HL-60/S4 treated with phorbol 12-myristate 13-acetate at 8.2 ng/mL for 4 days and 3 days (cell line): ENCODE measurements around the gene MRC1.
"Not testable (repeated sequence)": the region's sequence is repeated elsewhere in the genome, so short reads cannot be mapped to it uniquely, and the experiment has no call there.

ENCODE experiments used
- in situ Hi-C: fragments of 300-500 bp; cut with MboI; formaldehyde crosslinking; loops from 2 replicates; pipeline ENCODE4 v1.15.0; 2022; ENCODE audit warnings: low sequenced_read_pairs

Gene MRC1

DNA sequence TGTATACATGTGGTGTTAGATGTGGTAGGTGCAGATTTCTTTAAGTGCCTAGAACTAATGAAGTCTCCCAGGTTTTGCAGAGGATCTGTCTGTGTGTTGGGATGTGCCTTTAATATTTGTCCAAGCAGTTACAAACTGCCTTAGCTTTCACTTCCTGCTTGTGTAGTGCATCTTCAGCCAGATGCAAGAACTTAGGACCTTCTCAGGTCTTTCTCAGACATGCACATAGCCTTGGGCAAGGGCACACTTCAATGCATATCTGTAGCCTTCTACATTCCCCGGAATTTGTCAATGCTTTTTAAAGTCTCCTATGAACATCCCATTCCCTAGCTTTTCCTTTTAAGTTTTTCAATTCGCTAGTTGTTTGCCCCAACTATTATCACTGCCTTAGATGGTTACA, 95.4 kb downstream of the MRC1 start:
- in situ Hi-C loops: no loop called here

DNA sequence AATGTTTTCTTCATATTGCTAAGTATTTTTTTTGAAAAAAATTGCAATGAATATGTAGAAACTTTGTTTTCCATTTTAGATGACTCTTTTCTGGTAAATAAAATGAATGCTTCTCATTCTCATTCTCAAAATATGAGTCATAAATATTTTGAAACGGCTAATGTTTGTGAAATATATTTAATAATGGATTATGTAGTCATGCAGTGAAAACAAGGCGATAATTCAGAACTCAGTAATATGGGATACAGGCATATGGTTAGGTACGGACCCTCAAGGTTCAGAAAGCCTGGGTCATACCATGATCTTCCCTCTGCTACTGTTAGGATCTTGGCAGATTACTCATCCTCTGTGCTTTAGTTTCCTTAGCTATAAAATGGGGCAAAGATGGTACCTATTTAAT, 96.3 kb downstream of the MRC1 start:
- in situ Hi-C loops: no loop called here

- in situ Hi-C loops: no loop called here
Measured at GRCh38 chr10:17906002-17906401, 96.9 kb downstream of the MRC1 start.

- in situ Hi-C loops: no loop called here
Measured at GRCh38 chr10:17907641-17908040, 98.5 kb downstream of the MRC1 start.

DNA sequence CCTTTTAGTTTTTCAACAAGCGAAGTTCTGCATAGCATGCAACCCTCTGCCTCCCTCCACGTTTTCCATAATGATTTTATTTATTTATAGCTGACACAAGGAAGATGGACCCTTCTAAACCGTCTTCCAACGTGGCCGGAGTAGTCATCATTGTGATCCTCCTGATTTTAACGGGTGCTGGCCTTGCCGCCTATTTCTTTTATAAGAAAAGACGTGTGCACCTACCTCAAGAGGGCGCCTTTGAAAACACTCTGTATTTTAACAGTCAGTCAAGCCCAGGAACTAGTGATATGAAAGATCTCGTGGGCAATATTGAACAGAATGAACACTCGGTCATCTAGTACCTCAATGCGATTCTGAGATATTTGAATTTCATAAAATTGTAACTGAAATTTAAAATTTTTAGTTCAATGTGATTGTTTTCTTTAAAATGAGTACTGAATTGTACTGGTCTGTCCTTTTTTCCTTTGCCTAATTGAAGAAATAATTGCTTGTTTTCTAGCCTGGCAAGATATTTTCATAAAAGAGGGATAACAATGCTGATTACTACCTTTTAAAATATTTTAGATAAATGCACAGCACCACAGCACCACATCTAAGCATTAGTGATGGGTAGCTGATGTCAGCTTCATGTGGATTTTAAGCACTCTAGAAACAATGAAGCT, 101.1 kb downstream of the MRC1 start:
- in situ Hi-C loops: no loop called here

- in situ Hi-C loops: no loop called here
Measured at GRCh38 chr10:17912754-17913153, 103.6 kb downstream of the MRC1 start.

GRCh38 chr10:17913604-17914003, 104.5 kb downstream of the MRC1 start:
- in situ Hi-C loops: no loop called here

- in situ Hi-C loops: no loop called here
Measured at GRCh38 chr10:17914169-17915045, 105.3 kb downstream of the MRC1 start.

- in situ Hi-C loops: no loop called here
Measured at GRCh38 chr10:17915181-17915580, 106.0 kb downstream of the MRC1 start.

DNA sequence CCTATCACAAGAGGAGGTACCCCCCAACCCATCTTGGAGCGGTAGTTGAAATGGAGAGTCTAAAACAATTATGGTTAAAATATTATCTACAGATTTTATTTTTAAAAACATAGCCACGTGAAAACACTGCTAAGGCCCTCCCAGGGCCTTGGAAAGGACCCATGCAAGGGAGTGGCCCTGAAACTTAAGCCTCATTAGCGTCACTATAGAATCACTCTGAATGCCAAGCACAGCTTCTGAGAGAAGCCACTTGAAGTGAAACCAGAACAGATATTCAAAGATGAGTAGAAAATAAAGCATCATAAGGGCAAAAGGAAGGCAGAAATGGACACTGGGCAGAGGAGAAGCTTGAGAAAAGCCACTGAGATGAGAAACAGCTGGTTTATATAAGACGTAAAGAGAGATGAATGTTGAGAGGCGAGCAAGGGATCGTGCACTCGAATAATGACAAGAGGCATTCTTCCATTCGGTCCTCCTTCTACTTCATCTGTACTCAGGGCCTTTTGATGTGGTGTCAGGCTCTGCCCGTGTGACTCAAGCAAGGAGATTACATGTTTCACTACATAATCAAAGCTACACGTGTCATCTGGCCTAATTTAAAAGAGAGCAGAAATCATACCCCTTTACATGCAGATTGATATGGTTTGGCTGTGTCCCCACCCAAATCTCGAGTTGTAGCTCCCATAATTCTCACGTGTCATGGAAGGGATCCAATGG, 109.2 kb downstream of the MRC1 start:
- in situ Hi-C loops: no loop called here

GRCh38 chr10:17921378-17921777, 112.2 kb downstream of the MRC1 start:
- in situ Hi-C loops: no loop called here

- in situ Hi-C loops: no loop called here
Measured at GRCh38 chr10:17923728-17924127, 114.6 kb downstream of the MRC1 start.

DNA sequence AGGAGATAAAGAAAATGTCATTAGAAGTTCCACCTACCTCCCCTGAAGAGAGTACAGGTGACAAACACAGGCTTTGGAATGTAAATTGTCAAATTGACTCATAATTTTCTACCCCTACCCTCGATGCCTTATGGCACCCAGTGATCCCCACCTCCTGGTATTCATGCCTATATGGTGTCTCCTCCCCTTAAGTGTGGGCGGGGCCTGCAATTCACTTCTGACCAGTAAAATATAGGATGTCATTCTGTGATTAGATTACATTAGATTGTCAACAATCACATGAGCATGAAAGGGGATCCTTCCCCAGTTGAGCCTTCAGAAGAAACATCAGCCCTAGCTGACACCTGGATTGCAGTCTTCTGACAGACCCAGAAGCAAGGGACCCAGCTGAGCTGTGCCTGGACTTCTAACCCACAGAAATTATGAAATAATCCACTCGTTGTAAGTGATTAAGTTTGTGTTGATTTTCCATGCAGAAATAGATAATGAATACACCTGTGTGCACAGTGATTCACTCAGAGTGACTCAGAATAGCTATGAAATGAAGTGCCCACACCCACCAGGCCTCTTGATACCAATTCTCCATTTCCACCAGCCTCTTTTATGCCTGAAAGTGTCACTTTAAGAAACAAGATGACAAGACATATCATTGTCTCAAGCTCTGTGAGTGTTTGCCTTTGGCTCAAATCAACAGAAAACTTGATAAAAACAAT, 134.0 kb downstream of the MRC1 start:
- in situ Hi-C loops: no loop called here

GRCh38 chr10:17950269-17950668, 141.1 kb downstream of the MRC1 start:
- in situ Hi-C loops: not testable (repeated sequence)

- in situ Hi-C loops: no loop called here
Measured at GRCh38 chr10:17950726-17951125, 141.6 kb downstream of the MRC1 start.

DNA sequence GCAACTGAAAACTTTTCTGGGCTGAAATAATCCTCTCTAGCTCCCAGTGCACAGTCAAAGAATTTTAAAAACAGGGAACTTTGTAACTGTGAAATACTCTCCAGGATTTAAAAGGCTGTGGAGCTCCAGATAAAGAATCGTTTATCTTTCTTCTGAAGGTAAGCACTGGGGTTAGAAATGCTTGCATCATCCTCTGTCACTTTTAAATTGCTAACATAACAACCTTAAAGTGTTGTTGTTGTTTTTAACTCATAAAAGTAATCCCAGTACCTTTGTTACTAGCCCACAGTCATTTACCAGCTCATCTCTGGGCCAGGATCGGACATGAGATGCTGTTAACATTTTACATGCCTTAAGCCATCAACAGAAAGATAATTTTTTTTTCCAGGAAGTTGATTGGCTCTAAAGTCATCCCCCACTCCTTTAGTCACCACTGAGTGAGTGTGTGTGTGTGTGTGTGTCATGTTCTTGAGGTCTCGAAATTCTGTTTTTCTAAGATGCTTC, 142.8 kb downstream of the MRC1 start, which contains the start of gene SLC39A12:
Gene SLC39A12 (plus strand): TSS at position 51 of the 504 bp plus-strand sequence. CDS start 1,359 bp downstream, outside the sequence.
- in situ Hi-C loops: no loop called here

- in situ Hi-C loops: not testable (repeated sequence)
Measured at GRCh38 chr10:17954372-17954771, 145.2 kb downstream of the MRC1 start.

DNA sequence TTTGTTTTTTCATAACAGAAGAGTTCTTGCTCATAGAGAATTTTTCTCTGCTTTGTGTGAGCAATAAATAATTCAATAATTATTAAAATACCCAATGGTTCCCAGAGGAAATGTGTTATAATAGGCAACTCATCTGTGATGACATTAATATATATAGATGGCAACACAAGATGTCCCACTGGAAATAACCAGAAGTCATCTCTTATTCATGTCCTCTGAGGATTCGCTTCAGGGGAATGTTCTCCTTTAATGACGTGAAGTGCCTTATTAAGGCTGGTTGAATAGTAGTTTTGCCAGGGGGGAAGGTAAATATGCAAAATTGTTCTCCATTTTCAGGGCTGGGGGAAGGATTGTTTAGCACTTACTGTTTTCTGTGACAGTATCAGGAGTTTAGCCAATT, 145.7 kb downstream of the MRC1 start:
- in situ Hi-C loops: no loop called here

- in situ Hi-C loops: no loop called here
Measured at GRCh38 chr10:17958049-17958448, 148.9 kb downstream of the MRC1 start.

- in situ Hi-C loops: no loop called here
Measured at GRCh38 chr10:17959870-17960269, 150.7 kb downstream of the MRC1 start.
